NCI-H1436 treated with DMSO at 0.1 percent for 48 hours (cell line): Measurements from ENCODE around the gene LAIR1.
"Not testable (repeated sequence)": the region's sequence is repeated elsewhere in the genome, so short reads cannot be mapped to it uniquely, and the experiment has no call there.

Source experiments
- DNase-seq: peaks from one replicate; lab custom pipeline; 2025; lab: John Stamatoyannopoulos, UW

LAIR1 gene

DNA sequence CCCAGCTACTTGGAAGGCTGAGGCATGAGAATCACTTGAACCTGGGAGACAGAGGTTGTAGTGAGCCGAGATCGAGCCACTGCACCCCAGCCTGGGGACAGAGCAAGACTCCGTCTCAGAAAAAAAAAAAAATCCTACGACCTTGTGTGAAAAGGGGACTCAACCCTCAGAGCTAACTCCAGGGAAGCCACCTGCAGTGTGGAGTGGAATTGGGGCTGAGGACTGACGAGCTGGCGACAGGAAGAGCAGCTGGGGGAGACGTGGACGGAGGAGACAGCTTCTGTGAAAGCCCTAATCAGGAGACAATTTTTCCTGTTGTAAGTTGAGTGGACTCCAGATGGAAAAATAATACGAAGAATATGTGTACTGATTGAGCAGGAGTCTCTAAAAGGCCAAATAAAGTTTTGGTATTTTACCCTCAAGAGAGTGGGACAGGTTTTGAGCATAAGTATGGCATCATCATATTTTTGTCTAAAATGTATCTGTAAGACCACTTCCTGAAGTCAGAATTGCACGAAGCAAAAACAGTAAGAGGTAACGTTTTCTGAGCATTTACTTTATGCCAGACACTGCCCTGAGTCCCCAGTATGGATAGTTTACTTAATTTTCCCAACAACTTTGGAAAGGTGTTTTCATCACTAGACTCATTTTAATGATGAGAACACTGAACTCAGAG lies 12.0 kb upstream of the LAIR1 start:
- no peak for DNase-seq

DNA sequence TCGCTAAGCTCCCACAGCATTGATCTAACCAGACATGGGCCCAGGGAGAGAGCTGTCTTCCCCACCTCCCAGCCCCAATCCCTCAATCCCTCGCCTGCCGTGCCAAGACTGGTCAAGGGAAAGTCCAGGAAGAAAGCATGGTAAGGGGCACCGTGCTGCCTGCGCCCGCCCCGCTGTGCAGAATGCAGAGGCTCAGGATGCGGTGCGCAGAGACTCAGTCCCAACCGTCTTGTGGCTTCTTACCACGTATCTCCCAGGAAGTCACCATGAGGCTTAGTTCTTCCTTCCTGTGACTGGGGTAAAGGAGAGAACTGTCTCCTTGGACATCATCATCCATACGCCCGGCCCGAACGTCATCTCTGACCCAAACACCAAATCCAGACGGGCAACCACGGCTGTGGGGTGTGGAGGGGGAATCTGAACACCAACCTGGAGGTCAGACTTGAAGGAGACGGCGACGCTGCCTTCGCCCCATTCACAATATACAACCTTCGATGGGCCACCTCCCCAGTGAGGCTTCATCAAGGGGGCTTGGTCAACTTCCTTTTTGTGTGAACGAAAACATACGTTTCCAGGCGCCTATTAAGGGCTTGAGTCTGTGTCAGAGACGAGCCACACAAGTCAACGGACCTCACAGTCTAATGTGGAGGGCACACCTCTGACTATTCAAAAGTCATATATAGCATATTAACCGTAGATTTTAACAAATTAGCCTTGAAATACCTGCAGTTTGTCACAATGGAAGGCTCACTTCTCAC lies 10.6 kb upstream of the LAIR1 start:
- not testable (repeated sequence) for DNase-seq

DNA sequence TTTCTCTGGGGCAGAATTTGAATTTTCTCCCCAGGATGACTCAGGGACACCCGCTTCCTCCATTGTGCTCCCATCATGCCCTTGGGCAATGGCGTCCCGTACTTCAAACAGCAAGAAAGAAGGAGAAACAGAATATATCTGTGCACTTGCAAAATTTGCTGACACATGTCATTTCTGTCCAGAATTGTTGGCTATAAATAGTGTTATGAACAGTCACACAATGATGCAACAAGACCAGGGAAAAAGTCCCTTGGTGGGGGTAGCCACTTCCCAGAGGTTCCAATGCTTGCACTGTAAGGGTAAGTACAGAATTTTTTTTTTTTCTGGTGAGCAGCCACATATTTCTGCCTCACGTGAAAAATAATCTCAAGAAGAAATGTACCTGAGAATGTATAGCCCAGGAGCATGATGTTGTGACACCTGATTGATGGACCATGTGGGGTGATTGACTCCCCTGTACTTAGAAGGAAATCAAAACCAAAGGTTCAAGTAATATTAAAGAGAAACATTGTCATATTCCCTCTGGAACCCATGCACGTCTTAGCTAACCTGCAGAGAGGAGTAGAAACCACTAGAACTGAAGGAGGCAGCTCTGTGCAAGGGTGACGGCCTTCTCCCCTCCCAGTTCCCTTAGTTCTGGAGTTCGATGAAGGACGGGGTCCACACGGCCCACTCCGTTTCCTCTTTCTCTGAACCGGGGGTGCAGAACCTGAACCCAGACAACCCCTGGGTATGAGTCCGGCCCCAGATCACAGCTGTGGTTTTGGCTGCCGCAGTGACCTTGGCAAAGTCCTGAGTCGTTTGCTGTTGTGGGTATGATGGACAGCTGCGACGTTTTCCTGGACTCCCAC lies 9.3 kb upstream of the LAIR1 start:
- DNase-seq, result no peak

DNA sequence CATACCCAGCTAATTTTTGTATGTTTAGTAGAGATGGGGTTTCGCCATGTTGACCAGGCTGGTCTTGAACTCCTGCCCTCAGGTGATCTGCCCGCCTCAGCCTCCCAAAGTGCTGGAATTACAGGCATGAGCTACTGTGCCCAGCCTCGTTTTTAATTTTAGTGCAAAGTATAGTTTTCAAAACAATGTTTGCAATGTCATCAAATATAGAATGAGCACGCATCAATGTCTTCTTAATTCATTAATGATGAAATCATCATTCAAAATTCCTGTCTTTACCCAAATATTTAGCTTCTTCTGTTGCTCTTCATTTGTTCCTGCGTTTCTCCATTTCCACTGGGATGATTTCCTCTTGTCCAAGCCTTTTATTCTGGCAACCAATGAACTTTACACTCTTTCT lies 6.7 kb upstream of the LAIR1 start:
- not testable (repeated sequence) for DNase-seq

DNA sequence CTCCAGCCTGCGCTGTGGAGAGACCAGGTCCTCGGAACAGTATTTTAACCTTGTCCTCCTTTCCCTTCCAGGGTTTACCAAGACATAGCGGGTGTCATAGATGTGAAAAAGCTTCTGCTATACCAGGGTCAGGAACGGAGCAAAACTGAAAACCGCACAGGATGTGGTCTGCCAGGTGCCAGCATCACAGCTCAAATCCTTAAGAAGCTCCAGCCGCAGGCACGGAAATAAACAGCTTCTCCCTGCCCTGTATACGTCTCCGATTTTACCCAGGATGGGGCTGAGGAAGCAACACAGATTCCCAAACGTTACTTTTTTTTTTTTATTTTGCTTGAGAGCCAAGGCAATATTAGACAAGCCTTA lies 5.7 kb upstream of the LAIR1 start:
- not testable (repeated sequence) for DNase-seq

DNA sequence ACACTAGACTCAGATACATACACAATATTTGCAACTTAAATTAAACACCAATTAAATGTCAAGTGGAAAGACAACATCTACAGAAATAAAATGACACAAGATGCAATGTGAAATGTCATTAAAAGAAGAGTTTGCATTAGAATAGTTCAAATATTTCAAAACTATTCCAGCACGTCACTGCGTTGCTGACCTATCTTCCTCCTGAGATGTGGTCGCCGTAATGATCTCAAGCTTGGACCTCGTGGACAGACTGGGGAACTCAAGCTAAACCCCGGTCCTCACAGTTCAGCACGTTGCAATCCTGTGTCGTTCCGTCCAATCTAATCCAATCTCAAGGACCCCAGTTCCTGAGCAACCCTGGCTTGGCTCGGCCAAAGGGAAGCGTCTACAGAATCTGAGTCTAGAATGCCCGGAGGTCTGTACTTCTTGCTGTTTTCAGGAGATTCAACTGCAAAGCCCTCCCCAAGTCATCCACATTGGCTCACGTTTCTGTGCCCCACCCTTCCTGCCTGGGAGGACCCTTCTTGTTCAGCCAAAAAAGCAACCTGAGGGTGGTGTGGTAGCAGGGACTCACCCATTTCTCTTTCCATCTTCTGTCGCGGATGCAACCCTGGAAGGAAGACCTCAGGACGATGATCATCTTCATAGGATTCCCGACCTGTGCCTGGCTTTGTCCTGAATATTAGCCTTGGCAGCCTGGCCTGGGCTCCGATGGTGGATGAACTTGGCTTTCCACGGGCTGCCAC lies 5.1 kb upstream of the LAIR1 start:
- DNase-seq, result not testable (repeated sequence)

DNA sequence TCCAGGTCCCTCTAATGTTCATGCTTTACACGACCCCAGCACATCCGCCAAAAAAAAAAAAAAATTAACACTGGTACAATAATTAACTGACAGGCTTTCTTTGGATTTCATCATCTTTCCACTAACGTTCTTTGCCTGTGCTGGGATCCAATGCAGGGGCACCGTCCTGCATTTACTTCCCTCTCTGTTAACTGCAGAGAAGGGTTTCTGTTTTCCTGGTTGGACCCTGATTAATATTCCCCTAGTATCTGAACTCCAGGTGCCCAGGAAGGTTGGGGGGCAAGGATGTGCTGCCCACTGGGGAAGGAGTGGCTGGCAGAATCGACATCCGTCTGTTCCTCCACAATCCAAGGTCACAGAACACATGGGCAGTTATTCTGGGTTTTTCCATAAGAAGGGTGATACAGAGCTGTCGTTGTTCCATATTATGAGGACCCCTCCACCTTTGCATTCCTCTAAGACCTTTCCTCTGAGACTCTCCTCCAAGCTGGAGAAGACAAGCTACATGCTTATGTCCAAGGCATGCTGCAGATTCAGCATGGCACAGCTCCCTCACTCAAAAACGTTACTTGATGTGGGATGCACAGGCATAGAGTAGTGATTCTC lies 4.5 kb upstream of the LAIR1 start:
- DNase-seq, result no peak

DNA sequence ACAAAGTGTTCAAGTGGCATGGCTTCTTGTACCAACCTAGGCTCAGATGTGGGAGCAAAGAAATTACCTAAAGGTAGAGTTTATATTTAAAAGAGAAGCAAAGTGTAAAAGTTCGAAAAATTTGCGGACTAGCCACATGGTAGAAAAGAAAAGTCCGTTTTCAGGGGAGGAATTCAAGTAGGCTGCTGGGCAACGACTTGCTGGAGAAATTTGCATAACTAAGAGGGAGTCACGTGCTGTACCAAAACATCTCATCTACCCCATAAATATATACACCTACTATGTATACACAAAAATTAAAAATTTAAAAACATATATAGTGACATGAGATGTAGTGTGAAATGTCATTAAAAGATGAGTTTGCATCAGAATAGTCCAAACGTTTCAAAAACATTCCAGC lies 2.1 kb upstream of the LAIR1 start:
- no peak for DNase-seq

DNA sequence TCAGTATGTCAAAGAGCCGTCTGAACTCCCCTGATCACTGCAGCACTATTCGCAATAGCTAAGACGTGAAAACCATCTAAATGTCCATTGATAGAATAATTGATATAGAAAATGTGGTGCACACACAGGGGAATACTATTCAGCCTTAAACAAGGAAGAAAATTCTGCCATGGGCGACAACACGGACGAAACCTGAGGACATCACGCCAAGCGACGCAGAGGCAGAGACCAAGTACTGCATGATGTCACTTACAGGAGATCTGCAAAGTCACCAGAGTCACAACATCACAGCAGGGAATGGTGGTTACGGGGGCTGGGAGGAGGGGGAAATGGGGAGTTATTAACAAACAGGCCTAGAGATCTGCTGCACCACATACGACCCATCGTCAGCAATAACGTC lies 1.1 kb upstream of the LAIR1 start:
- not testable (repeated sequence) for DNase-seq

DNA sequence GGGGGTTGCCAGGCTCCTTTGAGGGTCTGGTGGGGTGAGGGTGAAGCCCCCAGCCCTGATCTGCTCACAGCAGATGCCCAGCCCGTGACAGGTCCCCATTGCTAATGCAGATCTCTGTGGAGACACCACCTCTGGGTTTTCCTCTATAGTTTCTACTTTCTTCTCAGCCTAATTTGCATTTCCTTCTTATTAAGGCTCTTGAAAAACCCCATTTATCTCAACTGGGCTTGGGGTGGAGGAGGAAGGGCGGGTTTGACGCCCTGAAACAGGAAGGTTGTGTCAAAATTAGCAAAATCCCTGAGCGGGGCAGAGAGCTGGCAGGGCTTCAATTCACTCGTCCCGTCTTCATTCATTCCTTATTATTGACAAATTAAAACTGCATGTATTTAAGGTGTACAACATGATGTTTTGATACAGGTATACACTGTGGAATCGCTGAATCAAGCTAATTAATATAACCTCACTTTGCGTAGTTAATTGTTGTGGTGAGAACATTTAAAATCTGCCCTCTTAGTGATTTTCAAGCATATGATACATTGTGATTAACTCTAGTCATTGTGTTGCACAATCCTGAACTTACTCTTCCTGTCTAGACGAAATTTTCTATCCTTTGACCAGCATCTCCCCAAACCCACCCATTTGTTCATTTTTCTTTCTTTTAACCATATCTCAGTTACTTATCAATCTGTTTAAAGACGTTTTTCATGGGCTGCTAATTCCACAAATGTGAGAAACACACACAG lies 2.9 kb downstream of the LAIR1 start:
- DNase-seq, result not testable (repeated sequence)

DNA sequence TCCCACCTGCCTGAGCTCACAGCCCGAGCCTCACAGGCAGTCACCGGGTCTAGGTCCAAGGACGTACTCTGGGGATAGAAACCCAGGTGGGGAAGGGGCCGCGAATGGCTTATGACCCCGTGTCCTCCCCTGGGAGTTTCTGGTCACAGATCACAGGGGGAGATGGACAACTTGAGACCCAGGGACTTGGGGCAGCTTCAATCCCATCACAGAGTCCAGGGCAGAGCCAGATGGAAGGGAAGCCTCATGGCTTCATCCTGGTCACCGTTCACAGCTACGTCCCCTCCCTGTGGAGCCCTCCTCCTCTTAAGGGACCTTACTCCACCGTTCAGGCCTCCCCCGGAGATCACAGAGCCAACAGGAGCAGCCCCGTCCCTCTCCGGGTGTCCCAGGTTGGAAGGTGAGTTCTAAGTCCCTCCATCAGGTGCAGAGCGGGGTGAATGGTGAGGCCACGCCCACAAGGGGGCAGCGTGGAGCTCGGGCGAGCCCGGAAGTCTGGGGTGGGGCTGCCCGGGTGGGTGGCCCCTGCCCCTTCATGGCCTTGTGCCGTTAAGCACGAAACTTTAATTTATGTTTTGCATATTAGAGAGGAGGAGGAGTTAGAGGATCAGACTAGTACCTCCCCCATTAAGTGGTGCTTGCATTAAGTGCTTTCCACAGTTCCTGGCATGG lies 5.4 kb downstream of the LAIR1 start:
- not testable (repeated sequence) for DNase-seq

DNA sequence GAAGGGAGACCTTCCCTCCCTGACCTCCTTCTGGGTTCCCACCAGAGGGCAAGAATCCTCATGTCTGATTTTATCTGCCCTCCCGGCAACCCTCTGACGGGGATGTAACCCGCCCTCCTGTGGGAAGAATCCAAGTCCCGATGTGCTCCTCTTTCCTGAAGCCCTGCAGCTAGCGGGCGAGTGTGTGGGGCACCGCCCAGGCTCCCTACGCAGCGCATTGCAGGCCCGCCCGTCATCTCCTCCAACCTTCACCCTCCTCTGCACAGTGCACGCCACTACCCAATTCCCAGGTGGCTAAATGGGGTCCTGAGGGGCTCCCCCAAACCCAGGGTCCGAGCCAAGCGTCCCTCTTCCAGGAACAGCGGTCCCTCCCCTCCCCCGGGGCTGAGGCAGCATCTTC lies 7.3 kb downstream of the LAIR1 start:
- DNase-seq, result no peak

DNA sequence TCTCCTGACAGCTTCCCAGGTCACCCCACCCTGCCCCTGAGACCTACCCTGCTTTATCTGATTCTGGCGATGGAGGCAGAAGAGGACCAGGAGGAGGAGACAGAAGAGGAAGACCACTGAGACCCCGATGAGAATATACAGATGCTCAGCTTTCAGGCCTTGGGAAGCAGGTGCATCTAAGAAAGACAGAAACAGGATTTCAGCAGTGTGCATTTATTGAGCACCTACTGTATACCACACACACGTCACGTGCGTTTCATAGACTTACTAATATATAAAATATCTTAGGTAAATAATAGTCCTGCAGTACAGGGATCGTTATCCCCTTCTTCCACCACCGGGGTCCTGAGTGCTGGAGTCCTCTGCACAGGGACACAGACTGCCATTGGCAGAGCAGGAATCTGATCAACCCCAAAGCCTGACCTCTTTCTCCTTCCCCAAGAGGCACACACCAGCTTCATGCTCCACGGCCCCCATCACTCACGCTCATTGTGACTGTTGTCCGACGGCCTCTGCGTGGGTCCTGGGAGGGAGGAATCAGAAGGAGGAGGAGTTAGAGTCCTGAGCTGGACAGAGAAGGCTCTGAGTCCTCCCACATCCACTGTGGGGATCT lies 8.2 kb downstream of the LAIR1 start:
- DNase-seq, result no peak

DNA sequence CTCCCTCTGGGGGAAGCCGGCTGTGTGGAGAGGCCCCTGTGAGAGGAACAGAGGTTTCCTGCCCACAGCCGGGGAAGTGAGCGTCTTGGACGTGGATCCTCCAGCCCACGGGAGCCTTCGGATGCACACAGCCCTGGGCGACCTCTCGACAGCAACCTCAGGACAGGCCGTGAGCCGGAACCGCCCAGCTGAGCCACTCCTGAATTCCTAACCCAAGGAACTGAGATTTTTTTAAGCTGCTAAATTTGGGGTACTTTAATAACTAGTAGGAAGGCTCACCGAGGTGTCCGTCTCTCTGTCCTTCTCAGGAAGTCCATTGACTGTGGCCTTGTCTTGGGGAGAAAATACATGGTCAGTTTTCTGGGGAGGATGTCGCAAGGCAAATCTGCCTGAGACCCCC lies 9.1 kb downstream of the LAIR1 start:
- no peak for DNase-seq

DNA sequence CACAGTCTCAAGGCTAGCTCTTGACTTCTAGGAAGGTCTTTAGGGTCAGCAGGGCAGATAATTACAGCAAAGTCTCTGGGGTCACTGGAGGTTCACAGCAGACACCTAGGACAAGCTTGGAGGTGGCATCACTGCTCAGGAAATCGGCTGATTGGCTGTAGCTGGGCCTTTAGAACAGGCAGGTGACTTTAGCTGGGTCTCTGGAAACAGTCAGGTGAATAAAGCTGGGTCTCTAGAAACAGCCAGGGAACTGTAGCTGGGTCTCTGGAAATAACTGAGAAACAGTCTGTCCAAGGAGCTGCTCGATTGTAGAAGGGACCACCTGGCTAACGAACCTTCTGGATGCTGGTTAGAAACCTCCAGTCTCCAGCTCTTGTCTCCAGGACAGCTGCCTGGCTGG lies 10.0 kb downstream of the LAIR1 start:
- no peak for DNase-seq

DNA sequence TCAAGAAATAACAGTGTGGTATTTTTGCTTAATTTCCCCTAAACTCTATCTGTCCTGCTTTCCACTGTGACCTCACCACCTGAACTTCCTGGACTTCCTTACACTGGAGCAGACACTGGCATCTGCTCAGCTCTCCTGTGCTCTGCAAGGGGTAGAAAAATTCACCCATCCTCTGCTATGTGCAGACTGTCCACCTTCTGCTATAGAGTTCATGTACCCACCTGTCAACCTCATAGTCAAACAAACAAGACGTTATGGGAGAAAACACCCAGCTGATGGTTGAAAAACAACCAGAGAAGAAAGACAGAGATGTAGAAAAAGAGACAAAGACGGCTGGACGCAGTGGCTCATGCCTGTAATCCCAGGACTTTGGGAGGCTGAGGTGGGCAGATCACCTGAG lies 12.2 kb downstream of the LAIR1 start:
- no peak for DNase-seq

DNA sequence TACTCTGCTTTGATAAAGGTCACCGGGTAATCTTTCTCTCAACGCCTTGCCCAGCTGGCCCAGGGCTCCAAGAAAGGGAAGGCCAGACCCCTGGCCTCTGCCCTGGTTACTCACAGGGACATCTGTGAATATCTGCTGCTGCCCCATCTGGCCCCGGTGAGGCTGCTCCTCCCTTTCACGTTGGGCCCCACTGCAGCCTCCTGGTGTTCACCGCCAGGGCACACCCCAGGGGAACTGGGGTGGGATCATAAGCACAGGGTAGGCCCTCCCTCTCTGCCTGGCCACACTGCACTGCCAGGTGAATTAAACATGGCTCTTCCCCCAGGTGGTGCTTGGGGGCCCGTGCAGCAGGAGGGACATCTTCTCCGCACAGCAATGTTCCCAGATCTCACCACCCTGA lies 12.7 kb downstream of the LAIR1 start:
- no peak for DNase-seq

DNA sequence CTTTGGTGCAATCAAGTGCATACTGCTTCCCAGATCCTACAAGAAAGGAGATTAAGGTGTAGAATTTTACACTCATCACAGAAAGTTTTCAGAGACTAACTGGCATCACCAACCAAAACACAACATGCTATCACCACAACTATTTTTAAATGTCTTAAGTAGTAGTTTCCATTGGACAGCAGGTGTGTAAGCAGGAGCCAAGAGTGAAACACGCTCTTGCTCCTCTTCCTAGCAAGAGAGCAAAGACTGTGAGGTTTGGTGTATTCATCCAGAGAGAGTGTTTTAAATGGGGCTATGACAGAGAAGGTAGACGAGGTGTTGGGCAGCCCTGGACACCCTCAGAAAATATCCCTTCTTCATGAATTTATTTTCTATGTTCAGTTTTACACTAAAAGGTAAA lies 13.3 kb downstream of the LAIR1 start:
- no peak for DNase-seq

DNA sequence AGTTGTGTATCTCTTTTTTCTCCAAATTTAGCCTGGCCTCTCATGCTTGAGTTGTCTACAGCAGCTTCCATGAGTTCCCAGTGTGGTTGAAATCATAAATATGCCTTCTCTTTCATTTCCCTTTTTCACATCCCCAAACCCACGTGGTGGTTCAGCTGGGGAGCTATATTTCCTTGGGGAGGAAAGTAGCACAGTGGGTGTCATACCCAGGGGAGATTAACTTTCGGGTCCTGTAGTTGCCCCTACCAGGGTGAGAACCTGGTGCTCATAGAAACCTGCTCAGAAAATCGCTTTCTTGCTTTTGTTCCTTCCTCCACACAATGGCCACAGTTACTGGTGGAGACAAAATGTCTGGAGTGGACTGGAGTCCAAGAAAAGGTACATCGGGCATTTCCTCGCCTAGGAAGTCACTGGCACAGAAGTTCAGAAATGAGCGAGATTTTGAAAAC lies 18.8 kb downstream of the LAIR1 start:
- no peak for DNase-seq

DNA sequence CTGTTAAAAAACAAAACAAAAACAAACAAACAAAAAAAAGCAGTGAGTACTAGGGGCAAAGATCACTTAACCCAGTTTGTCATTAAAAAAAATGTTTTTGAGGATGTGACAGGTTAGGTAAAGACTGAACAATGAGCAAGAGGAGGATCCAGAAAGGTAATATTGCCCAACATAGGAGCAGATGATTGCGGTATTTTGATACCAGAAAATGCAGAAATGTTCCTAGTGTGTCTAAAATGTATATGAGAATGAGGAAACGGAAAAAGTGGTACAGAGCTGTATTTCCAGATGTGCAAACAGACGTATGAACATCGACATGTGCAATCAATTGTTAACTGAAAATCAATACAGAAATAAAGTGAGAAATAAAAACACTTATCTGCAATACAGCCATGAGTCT lies 20.9 kb downstream of the LAIR1 start:
- DNase-seq, result no peak
